ENCODE measurements around the gene IQCH.

DNA sequence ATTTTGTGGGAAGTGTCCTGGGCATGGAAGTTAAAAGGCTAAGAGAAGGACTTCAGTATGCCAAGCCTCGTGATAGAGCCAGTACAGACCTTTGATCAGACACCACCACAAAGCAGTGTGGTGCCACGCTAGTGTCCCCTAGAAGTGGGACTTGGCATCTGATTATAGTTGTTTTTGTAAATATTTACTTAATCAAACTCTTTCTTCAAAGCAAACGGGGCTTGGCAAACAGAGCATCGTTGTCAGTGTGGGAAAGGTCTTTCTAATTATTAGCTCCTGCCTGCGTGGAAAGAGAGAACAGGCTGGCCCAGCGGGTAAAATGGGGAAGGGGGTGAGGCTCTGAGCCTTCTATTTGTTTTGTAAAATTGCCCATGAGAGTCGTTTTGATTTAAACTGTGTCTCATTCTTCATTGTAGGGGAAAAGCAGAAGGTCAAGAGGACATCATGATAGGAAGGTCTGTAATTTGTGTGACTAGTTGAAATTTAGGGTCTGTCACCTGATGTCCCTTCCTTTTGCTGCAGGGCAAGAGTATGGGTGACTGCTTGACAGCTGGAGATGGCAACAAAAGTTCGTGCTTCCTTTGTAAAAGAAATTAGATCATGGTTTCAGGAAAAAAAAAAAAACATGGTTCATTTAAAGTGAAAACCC lies 105.0 kb downstream of the IQCH start:
- TF ChIP-seq, protein P1, sequence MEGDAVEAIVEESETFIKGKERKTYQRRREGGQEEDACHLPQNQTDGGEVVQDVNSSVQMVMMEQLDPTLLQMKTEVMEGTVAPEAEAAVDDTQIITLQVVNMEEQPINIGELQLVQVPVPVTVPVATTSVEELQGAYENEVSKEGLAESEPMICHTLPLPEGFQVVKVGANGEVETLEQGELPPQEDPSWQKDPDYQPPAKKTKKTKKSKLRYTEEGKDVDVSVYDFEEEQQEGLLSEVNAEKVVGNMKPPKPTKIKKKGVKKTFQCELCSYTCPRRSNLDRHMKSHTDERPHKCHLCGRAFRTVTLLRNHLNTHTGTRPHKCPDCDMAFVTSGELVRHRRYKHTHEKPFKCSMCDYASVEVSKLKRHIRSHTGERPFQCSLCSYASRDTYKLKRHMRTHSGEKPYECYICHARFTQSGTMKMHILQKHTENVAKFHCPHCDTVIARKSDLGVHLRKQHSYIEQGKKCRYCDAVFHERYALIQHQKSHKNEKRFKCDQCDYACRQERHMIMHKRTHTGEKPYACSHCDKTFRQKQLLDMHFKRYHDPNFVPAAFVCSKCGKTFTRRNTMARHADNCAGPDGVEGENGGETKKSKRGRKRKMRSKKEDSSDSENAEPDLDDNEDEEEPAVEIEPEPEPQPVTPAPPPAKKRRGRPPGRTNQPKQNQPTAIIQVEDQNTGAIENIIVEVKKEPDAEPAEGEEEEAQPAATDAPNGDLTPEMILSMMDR (IDR thresholded peaks at IDR 0.05; ENCODE audit: low read length): no peak
- TF ChIP-seq EZH2 (IDR thresholded peaks at IDR 0.05; ENCODE audit: borderline replicate concordance, low read length): no peak
